ENCODE measurements around the gene TOB1. TPM values are rescaled to one million over a fixed set of nuclear protein-coding genes. Genes with fewer than 3 reads are reported as not detected.
A peak's percentile ranks its signal among the peaks of the same experiment; 100 is the strongest.

The TOB1 gene
- total and polyA plus RNA-seq, 2 experiments from 2014 or later: 12.1 to 46.9 TPM

DNA sequence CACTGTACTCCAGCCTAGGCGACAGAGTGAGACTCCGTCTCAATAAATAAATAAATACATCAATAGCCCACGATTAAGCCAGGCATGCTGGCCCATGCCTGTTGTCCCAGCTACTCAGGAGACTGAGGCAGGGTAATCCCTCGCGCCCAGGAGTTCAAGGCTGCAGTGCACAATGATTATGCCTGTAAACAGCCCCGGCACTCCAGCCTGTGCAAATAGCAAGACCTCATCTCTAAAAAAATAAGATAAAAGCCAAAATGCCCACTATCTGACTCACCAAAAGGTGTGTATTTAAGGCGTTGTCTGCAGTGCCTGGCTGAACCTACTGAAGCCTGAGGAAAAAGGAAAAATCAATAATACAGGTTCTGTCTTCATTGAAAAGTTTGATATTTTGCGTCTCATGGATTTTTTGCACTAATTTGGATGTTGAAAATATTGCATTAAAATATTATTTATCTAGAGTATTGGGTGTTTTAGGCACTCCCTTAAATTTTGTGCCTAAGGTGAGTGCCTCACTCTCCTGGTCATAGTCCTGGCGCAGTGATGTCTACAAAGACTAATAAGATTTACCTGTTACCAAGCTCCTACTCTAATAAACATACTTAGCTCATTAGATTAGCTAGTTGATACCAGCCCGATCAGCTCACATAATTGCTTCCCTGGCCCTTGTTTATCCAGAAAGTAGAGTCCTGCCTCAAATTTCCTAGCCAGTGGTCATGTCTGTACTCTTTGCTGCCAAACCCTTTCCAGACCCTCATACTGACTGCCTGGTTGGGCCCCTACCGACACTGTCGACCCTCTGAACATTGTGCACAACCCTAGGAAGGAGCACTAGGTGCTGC is 24.7 kb upstream of the TOB1 start (continued):
- TF ChIP-seq, protein P1, sequence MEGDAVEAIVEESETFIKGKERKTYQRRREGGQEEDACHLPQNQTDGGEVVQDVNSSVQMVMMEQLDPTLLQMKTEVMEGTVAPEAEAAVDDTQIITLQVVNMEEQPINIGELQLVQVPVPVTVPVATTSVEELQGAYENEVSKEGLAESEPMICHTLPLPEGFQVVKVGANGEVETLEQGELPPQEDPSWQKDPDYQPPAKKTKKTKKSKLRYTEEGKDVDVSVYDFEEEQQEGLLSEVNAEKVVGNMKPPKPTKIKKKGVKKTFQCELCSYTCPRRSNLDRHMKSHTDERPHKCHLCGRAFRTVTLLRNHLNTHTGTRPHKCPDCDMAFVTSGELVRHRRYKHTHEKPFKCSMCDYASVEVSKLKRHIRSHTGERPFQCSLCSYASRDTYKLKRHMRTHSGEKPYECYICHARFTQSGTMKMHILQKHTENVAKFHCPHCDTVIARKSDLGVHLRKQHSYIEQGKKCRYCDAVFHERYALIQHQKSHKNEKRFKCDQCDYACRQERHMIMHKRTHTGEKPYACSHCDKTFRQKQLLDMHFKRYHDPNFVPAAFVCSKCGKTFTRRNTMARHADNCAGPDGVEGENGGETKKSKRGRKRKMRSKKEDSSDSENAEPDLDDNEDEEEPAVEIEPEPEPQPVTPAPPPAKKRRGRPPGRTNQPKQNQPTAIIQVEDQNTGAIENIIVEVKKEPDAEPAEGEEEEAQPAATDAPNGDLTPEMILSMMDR (conservative IDR thresholded peaks at IDR 0.05; ENCODE audit: low read depth in 2 of 2): no peak
- TF ChIP-seq EZH2 (IDR thresholded peaks at IDR 0.05; ENCODE audit: low read depth, unreplicated experiment) (no peak), POLR2AphosphoS5 (IDR thresholded peaks at IDR 0.05; ENCODE audit: low read depth) (no peak), EZH2phosphoT487 (IDR thresholded peaks at IDR 0.05; ENCODE audit: unreplicated experiment) (no peak)

DNA sequence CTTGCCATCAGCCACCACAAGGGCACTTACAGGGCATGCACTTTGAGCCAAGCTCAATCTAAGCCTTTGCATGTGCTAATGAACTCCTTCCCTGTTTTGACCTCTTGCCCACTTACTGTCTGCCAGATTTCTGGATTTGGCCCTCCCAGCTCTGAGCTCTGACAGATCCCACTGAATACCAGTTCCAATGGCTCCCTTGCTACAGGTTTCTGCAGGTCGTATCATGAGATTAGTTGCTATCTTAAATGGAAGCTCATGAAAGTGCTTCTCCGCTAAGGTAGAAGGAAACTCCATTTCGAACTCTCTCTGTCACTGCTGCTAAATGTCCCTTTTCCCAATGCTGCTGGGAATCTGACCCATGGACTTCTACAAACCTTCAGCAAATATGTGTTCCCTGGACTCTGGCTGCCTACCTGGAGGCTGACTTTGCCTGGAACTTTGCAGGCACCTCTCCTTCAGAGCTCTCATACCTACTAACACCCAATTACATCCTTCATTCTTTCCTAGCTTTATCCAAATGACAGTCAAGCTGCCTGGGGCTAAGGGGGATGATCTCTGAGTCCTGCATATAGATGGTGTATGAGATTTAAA is 23.5 kb upstream of the TOB1 start:
- no peaks in the 10 kb centered on the region for H3K79me2 ChIP-seq (replicated peaks; ENCODE audit: insufficient read depth)
- H3K27me3 Mint-ChIP-seq (ENCODE audit: insufficient read depth, low read depth, poor library complexity): peaks cover 8% of the 10 kb centered on the region
- no peak overlapping the region for H3K27ac ChIP-seq (ENCODE audit: low read depth)
- no peak for DNase-seq (ENCODE audit: low spot score)
- H4K20me1 ChIP-seq (replicated peaks; ENCODE audit: insufficient read depth): no peaks in the 10 kb centered on the region
- no peak overlapping the region; the same call in 2 of the 3 replicates for H3K4me3 Mint-ChIP-seq
- no peaks in the 10 kb centered on the region for H3K9me2 ChIP-seq (ENCODE audit: insufficient read depth)
- H3K9me3 Mint-ChIP-seq: no peaks in the 10 kb centered on the region; the same call in 2 of the 3 replicates
- H3K27ac Mint-ChIP-seq: no peak overlapping the region
- H3K36me3 Mint-ChIP-seq (ENCODE audit: low read depth): no peaks in the 10 kb centered on the region
- peaks cover 25% of the 10 kb centered on the region for H3K4me1 ChIP-seq (ENCODE audit: insufficient read depth)
- H3K36me3 ChIP-seq (ENCODE audit: insufficient read depth): no peaks in the 10 kb centered on the region
- 0 out of 2 replicates have a peak, but pooled peaks cover 3% of the 10 kb centered on the region for H3F3A ChIP-seq (replicated peaks; ENCODE audit: low read depth)
- H3K4me3 ChIP-seq: no peak overlapping the region
- H2AFZ ChIP-seq: peak overlapping the region; percentile 83
- peak; percentile 24 for ATAC-seq
- H3K4me2 ChIP-seq: peak overlapping the region; percentile 12; the same call in 1 of the 2 replicates
- no peaks in the 10 kb centered on the region for H3K27me3 ChIP-seq (ENCODE audit: insufficient read depth)
- H3K4me1 Mint-ChIP-seq: peaks cover 39% of the 10 kb centered on the region
- no peak for TF ChIP-seq ZNF114 (CRISPR knock-in tag; IDR thresholded peaks at IDR 0.05)
- TF ChIP-seq, protein P2, sequence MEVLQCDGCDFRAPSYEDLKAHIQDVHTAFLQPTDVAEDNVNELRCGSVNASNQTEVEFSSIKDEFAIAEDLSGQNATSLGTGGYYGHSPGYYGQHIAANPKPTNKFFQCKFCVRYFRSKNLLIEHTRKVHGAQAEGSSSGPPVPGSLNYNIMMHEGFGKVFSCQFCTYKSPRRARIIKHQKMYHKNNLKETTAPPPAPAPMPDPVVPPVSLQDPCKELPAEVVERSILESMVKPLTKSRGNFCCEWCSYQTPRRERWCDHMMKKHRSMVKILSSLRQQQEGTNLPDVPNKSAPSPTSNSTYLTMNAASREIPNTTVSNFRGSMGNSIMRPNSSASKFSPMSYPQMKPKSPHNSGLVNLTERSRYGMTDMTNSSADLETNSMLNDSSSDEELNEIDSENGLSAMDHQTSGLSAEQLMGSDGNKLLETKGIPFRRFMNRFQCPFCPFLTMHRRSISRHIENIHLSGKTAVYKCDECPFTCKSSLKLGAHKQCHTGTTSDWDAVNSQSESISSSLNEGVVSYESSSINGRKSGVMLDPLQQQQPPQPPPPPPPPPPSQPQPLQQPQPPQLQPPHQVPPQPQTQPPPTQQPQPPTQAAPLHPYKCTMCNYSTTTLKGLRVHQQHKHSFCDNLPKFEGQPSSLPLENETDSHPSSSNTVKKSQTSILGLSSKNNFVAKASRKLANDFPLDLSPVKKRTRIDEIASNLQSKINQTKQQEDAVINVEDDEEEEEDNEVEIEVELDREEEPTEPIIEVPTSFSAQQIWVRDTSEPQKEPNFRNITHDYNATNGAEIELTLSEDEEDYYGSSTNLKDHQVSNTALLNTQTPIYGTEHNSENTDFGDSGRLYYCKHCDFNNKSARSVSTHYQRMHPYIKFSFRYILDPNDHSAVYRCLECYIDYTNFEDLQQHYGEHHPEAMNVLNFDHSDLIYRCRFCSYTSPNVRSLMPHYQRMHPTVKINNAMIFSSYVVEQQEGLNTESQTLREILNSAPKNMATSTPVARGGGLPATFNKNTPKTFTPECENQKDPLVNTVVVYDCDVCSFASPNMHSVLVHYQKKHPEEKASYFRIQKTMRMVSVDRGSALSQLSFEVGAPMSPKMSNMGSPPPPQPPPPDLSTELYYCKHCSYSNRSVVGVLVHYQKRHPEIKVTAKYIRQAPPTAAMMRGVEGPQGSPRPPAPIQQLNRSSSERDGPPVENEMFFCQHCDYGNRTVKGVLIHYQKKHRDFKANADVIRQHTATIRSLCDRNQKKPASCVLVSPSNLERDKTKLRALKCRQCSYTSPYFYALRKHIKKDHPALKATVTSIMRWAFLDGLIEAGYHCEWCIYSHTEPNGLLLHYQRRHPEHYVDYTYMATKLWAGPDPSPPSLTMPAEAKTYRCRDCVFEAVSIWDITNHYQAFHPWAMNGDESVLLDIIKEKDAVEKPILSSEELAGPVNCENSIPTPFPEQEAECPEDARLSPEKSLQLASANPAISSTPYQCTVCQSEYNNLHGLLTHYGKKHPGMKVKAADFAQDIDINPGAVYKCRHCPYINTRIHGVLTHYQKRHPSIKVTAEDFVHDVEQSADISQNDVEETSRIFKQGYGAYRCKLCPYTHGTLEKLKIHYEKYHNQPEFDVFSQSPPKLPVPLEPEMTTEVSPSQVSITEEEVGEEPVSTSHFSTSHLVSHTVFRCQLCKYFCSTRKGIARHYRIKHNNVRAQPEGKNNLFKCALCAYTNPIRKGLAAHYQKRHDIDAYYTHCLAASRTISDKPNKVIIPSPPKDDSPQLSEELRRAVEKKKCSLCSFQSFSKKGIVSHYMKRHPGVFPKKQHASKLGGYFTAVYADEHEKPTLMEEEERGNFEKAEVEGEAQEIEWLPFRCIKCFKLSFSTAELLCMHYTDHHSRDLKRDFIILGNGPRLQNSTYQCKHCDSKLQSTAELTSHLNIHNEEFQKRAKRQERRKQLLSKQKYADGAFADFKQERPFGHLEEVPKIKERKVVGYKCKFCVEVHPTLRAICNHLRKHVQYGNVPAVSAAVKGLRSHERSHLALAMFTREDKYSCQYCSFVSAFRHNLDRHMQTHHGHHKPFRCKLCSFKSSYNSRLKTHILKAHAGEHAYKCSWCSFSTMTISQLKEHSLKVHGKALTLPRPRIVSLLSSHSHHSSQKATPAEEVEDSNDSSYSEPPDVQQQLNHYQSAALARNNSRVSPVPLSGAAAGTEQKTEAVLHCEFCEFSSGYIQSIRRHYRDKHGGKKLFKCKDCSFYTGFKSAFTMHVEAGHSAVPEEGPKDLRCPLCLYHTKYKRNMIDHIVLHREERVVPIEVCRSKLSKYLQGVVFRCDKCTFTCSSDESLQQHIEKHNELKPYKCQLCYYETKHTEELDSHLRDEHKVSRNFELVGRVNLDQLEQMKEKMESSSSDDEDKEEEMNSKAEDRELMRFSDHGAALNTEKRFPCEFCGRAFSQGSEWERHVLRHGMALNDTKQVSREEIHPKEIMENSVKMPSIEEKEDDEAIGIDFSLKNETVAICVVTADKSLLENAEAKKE (CRISPR knock-in tag; IDR thresholded peaks at IDR 0.05): no peak
- TF ChIP-seq, protein P3, sequence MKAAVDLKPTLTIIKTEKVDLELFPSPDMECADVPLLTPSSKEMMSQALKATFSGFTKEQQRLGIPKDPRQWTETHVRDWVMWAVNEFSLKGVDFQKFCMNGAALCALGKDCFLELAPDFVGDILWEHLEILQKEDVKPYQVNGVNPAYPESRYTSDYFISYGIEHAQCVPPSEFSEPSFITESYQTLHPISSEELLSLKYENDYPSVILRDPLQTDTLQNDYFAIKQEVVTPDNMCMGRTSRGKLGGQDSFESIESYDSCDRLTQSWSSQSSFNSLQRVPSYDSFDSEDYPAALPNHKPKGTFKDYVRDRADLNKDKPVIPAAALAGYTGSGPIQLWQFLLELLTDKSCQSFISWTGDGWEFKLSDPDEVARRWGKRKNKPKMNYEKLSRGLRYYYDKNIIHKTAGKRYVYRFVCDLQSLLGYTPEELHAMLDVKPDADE (IDR thresholded peaks at IDR 0.05): no peak
- TF ChIP-seq ZNF331 (CRISPR knock-in tag; IDR thresholded peaks at IDR 0.05; ENCODE audit: low read depth): no peak
- no peak for TF ChIP-seq EZH2phosphoT487 (IDR thresholded peaks at IDR 0.05; ENCODE audit: unreplicated experiment)
- TF ChIP-seq, protein P4, sequence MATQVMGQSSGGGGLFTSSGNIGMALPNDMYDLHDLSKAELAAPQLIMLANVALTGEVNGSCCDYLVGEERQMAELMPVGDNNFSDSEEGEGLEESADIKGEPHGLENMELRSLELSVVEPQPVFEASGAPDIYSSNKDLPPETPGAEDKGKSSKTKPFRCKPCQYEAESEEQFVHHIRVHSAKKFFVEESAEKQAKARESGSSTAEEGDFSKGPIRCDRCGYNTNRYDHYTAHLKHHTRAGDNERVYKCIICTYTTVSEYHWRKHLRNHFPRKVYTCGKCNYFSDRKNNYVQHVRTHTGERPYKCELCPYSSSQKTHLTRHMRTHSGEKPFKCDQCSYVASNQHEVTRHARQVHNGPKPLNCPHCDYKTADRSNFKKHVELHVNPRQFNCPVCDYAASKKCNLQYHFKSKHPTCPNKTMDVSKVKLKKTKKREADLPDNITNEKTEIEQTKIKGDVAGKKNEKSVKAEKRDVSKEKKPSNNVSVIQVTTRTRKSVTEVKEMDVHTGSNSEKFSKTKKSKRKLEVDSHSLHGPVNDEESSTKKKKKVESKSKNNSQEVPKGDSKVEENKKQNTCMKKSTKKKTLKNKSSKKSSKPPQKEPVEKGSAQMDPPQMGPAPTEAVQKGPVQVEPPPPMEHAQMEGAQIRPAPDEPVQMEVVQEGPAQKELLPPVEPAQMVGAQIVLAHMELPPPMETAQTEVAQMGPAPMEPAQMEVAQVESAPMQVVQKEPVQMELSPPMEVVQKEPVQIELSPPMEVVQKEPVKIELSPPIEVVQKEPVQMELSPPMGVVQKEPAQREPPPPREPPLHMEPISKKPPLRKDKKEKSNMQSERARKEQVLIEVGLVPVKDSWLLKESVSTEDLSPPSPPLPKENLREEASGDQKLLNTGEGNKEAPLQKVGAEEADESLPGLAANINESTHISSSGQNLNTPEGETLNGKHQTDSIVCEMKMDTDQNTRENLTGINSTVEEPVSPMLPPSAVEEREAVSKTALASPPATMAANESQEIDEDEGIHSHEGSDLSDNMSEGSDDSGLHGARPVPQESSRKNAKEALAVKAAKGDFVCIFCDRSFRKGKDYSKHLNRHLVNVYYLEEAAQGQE (IDR thresholded peaks at IDR 0.05; ENCODE audit: unreplicated experiment): no peak
- TF ChIP-seq JUNB (IDR thresholded peaks at IDR 0.05; ENCODE audit: unreplicated experiment): no peak
